ENCODE measurements around the gene MAP3K20. TPM values are rescaled to one million over a fixed set of nuclear protein-coding genes. Genes with fewer than 3 reads are reported as not detected.

Gene MAP3K20
- total and polyA plus RNA-seq, 10 of the 15 experiments (the other 5 are each of a cell fraction or from before 2014, with no cell fraction given): 0.04 to 5.6 (median 2.3) TPM

DNA sequence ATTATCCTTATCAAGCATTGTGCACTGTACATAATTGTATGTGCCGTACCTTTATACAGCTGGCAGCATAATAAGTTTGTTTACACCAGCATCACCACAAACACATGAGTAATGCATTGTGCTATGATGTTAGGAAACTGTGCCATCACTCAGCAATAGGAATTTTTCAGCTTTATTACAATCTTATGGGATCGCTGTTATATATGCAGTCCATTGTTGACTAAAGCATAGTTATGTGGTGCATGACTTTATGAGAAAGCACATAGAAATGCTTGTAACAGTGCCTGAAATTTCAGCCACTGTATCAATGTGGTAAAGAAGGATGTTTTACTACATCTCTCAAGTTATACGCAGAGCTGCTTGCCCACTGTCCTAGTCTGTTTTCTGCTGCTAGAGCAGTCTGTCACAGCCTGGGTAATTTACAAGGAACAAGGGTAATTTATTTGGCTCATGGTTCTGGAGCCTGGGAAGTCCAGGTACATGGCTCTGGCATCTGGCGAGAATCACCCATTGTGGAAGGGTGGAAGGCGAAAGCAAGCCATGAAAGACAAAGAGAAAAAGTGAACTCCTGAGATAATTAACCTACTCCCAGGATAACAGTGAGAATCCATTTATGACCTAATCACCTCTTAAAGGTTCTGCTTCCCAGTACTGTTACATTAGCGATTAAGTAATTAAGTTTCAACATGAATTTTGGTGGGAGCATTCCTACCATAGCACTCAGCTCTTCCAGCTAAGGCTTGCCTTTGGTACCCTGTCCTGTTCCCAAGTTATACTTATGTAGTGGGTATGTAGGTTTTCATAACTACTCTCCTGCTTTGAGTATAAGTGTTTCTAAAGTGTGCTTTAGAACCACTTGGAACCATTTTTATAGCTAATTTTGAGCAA lies 4.6 kb downstream of the MAP3K20 start:
- no peak overlapping the region; the same call in 1 of the 2 replicates for H3K4me3 ChIP-seq
- ChIA-PET SMC1A (ENCODE audit: uncharacterized antibody, unreplicated experiment) (interaction anchor here (1.6 kb wide), 1 partner anchor 11 kb away, joined by 3 read pairs; no protein-coding TSS in a partner anchor), RAD21 (ENCODE audit: unreplicated experiment) (no interaction called here), POLR2A (no interaction called here), CTCF (interaction anchor here (1.1 kb wide), 1 partner anchor 11 kb away, joined by 4 read pairs; no protein-coding TSS in a partner anchor)
- H2AFZ ChIP-seq (ENCODE audit: control insufficient read depth, low read depth, low read length): no peak overlapping the region
- H4K20me1 ChIP-seq (ENCODE audit: control insufficient read depth, insufficient read depth): no peaks in the 10 kb centered on the region
- peaks cover 30% of the 10 kb centered on the region for H3K79me2 ChIP-seq (ENCODE audit: control insufficient read depth, insufficient read depth, low read length)
- no peak for TF ChIP-seq NFXL1 (IDR thresholded peaks at IDR 0.05; ENCODE audit: borderline replicate concordance)
- H3K4me2 ChIP-seq (ENCODE audit: control insufficient read depth, insufficient read depth): no peak overlapping the region
- H3K36me3 ChIP-seq (ENCODE audit: control insufficient read depth in 2 of 2, insufficient read depth in 2 of 2, low read length in 1 of 2): no peaks in the 10 kb centered on the region
- intact Hi-C loops (cut with micrococcal nuclease; ENCODE audit: unreplicated experiment): loop anchor here (5.0 kb wide), 1 partner anchor 277 kb away; no protein-coding TSS in a partner anchor
- over 99% methylated on average over 6 of the region's 6 CpGs for WGBS (ENCODE audit: insufficient coverage, insufficient replicate concordance, low lambda C conversion rate, missing lambda C conversion rate)
- H3K27ac ChIP-seq (ENCODE audit: control insufficient read depth, insufficient read depth): no peak overlapping the region
- DNase-seq (ENCODE audit: low read depth, low spot score) (no peak), FAIRE-seq (no peak), ATAC-seq (no peak)
- no peak overlapping the region for H3K9ac ChIP-seq (ENCODE audit: control insufficient read depth, insufficient read depth, low read length)
- H3K4me1 ChIP-seq (ENCODE audit: control insufficient read depth, insufficient read depth, low read length): peaks cover 3% of the 10 kb centered on the region
- no peaks in the 10 kb centered on the region; the same call in 2 of the 3 replicates for H3K9me3 ChIP-seq (replicated peaks; ENCODE audit: control insufficient read depth, insufficient read depth, low read length)
- no TSS peak for BruUV-seq (replicated peaks)
- in situ Hi-C loops (cut with MboI): no loop called here
- no peaks in the 10 kb centered on the region for H3K27me3 ChIP-seq (replicated peaks in 1 of 2; ENCODE audit: control insufficient read depth in 2 of 2, insufficient read depth in 2 of 2, low read length in 1 of 2)

- H3K27me3 ChIP-seq (replicated peaks in 1 of 2; ENCODE audit: control insufficient read depth in 2 of 2, insufficient read depth in 2 of 2, low read length in 1 of 2): no peaks in the 10 kb centered on the region
- no peaks in the 10 kb centered on the region for H3K9me3 ChIP-seq (replicated peaks; ENCODE audit: control insufficient read depth, insufficient read depth, low read length)
- intact Hi-C loops (cut with micrococcal nuclease; ENCODE audit: unreplicated experiment) (no loop called here), in situ Hi-C loops (cut with MboI) (no loop called here)
- H3K4me1 ChIP-seq (ENCODE audit: control insufficient read depth, insufficient read depth, low read length): no peaks in the 10 kb centered on the region
- ChIA-PET RAD21 (ENCODE audit: unreplicated experiment) (no interaction called here), CTCF (interaction anchor here (0.5 kb wide), 1 partner anchor 16 kb away, joined by 4 read pairs; no protein-coding TSS in a partner anchor), SMC1A (ENCODE audit: uncharacterized antibody, unreplicated experiment) (no interaction called here), POLR2A (no interaction called here)
- H3K9ac ChIP-seq (ENCODE audit: control insufficient read depth, insufficient read depth, low read length): no peak overlapping the region
- no TSS peak for BruUV-seq (replicated peaks)
- no peak overlapping the region for H3K4me3 ChIP-seq
- H4K20me1 ChIP-seq (ENCODE audit: control insufficient read depth, insufficient read depth): no peaks in the 10 kb centered on the region
- no peak overlapping the region for H3K4me2 ChIP-seq (ENCODE audit: control insufficient read depth, insufficient read depth)
- DNase-seq (ENCODE audit: low read depth, low spot score) (no peak), FAIRE-seq (no peak), ATAC-seq (no peak)
- peaks cover 0 to 4% of the 10 kb centered on the region in 2 experiments; a peak in 1 of 4 replicates for H3K36me3 ChIP-seq (ENCODE audit: control insufficient read depth in 2 of 2, insufficient read depth in 2 of 2, low read length in 1 of 2)
- no peak overlapping the region for H3K27ac ChIP-seq (ENCODE audit: control insufficient read depth, insufficient read depth)
- WGBS (ENCODE audit: insufficient coverage, insufficient replicate concordance, low lambda C conversion rate, missing lambda C conversion rate): 97% methylated on average over 2 of the region's 2 CpGs
- H2AFZ ChIP-seq (ENCODE audit: control insufficient read depth, low read depth, low read length): no peak overlapping the region
- TF ChIP-seq TBL1XR1 (IDR thresholded peaks at IDR 0.05; ENCODE audit: low read depth, low read length) (no peak), NBN (IDR thresholded peaks at IDR 0.05) (no peak), SMARCA5 (IDR thresholded peaks at IDR 0.05) (no peak), ZNF207 (IDR thresholded peaks at IDR 0.05; ENCODE audit: borderline replicate concordance) (no peak), BHLHE40 (IDR thresholded peaks at IDR 0.05; ENCODE audit: borderline replicate concordance in 1 of 2, low read depth in 2 of 2, low read length in 1 of 2) (no peak), IRF3 (IDR thresholded peaks at IDR 0.05) (no peak), SMAD1 (IDR thresholded peaks at IDR 0.05; ENCODE audit: low read depth, partially characterized antibody) (no peak), ATF7 (IDR thresholded peaks at IDR 0.05; ENCODE audit: low read depth) (no peak), SREBF1 (IDR thresholded peaks at IDR 0.05; ENCODE audit: low read length) (no peak), CHD1 (IDR thresholded peaks at IDR 0.05; ENCODE audit: low read depth, low read length) (no peak), FOXM1 (IDR thresholded peaks at IDR 0.05; ENCODE audit: low read depth, low read length) (no peak)
- TF ChIP-seq, protein P1, sequence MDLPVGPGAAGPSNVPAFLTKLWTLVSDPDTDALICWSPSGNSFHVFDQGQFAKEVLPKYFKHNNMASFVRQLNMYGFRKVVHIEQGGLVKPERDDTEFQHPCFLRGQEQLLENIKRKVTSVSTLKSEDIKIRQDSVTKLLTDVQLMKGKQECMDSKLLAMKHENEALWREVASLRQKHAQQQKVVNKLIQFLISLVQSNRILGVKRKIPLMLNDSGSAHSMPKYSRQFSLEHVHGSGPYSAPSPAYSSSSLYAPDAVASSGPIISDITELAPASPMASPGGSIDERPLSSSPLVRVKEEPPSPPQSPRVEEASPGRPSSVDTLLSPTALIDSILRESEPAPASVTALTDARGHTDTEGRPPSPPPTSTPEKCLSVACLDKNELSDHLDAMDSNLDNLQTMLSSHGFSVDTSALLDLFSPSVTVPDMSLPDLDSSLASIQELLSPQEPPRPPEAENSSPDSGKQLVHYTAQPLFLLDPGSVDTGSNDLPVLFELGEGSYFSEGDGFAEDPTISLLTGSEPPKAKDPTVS (IDR thresholded peaks at IDR 0.05; ENCODE audit: low read depth, low read length): no peak
- no peaks in the 10 kb centered on the region; the same call in 1 of the 2 replicates for H3K79me2 ChIP-seq (ENCODE audit: control insufficient read depth, insufficient read depth, low read length)
These were observed 11.0 kb downstream of the MAP3K20 start for GRCh38 chr2:173086518-173087213.
